Adipocyte (in vitro differentiated cells): Measurements from ENCODE around the gene MOK.
"Not testable (repeated sequence)": the region's sequence is repeated elsewhere in the genome, so short reads cannot be mapped to it uniquely, and the experiment has no call there.

ENCODE experiments used
- DNase-seq: peaks from one replicate; pipeline ENCODE4 v3.0.0-alpha.2; 2015; ENCODE audit warnings: low read depth
- H3K27me3 ChIP-seq: replicated peaks from 2 replicates; pipeline ENCODE4 v1.7.0; 2013; ENCODE audit warnings: mild to moderate bottlenecking, low read length, moderate library complexity; ENCODE audit not compliant: control insufficient read depth, insufficient read depth
- H3K36me3 ChIP-seq: 2 replicates; pipeline ENCODE4 v1.7.0; 2013; ENCODE audit warnings: low read length, mild to moderate bottlenecking, moderate library complexity; ENCODE audit not compliant: control insufficient read depth, insufficient read depth, severe bottlenecking
- H3K4me1 ChIP-seq: 2 replicates; pipeline ENCODE4 v1.7.0; 2013; ENCODE audit warnings: mild to moderate bottlenecking, low read length, moderate library complexity; ENCODE audit not compliant: control insufficient read depth, insufficient read depth
- H3K4me3 ChIP-seq: 2 replicates; pipeline ENCODE4 v1.7.0; 2013; ENCODE audit warnings: mild to moderate bottlenecking, low read length, moderate library complexity
- H3K9ac ChIP-seq: 2 replicates; pipeline ENCODE4 v1.7.0; 2013; ENCODE audit warnings: mild to moderate bottlenecking, low read length, moderate library complexity
- H3K9me3 ChIP-seq: 2 replicates; pipeline ENCODE4 v1.7.0; 2013; ENCODE audit warnings: mild to moderate bottlenecking, low read length, moderate library complexity; ENCODE audit not compliant: control insufficient read depth

The MOK gene

DNA sequence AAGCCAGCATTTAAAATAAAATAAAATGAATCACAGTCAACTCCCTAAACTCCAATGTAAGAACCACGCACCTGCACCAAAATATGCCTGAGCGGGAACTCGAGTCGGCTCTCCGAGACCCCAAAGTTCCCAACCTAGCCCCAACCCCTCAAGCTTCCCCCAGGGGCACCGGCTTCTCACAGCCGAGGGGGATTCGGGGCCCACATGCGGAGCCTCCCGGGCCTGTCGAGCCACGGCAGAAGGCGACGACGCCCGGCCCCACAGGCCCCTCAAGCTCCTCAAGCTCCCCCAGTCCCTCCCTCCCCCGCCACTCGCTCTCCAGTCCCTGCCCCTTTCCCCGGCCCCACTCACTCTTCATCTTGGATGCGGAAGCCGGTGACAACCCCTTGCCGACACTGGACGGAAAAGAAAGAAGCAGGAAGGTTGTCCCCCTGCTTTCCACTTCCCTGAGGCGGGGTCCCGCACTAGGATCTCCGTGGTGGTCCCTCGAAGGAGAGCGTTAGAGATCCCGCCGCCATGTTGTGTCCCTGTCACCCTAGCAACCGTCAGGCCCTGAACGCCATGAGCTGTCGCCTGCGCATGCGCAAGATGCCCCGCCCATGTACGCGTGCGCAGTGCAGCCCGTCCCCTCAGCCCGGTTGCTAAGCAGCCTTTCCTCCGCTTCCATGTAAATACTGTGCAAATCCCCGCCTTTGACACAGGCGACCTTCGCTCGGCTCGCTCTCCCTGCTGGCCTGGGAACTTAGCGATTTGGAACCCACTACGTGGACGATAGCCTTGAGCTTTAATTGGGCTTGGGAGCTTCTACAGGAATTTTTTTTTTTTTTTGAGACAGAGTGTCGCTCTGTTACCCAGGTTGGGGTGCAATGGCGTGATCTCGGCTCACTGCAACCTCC is at the start of gene MOK:
Gene MOK, minus strand, starts transcription at position 554 of the 896 bp plus-strand sequence. Its CDS starts 196 bp downstream, at position 358.
- H3K36me3 ChIP-seq, result no peaks in the 10 kb centered on the region
- H3K27me3 ChIP-seq, result no peaks in the 10 kb centered on the region
- peak within 1 kb of the TSS; percentile 88 for H3K9ac ChIP-seq
- H3K4me3 ChIP-seq, result peak within 1 kb of the TSS; percentile 90
- H3K4me1 ChIP-seq, result peaks cover 8% of the 10 kb centered on the region
- no peaks in the 10 kb centered on the region for H3K9me3 ChIP-seq
- peak; percentile 99 for DNase-seq

DNA sequence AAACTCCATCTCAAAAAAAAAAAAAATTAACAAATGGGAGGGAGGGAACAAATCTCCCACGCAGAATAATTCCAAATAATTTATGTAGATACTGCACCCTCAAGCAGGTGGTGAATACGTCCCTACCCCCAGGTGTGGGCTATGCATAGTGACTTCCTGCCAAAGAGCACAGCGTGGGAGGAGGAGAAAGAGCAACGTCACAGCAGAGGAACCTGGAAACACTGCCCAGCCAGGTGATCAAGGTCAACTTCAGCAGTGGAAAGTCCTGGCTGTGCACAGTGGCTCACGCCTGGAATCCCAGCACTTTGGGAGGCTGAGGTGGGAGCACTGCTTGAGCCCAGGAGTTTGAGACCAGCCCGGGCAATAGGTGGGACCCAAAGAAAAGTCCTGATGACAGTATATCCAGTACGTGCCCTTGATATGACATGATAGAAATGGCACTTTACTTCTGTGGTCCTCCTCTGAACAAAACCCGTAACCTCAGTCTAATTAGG is 48.2 kb upstream of the MOK start:
- no peak for DNase-seq
- H3K4me3 ChIP-seq, result no peak overlapping the region
- H3K4me1 ChIP-seq, result no peaks in the 10 kb centered on the region
- H3K9ac ChIP-seq, result no peak overlapping the region
- H3K27me3 ChIP-seq, result no peaks in the 10 kb centered on the region
- peaks cover 80% of the 10 kb centered on the region for H3K36me3 ChIP-seq
- no peaks in the 10 kb centered on the region for H3K9me3 ChIP-seq

- DNase-seq, result no peak
- no peaks in the 10 kb centered on the region for H3K27me3 ChIP-seq
- H3K9me3 ChIP-seq, result no peaks in the 10 kb centered on the region
- H3K4me3 ChIP-seq, result no peak overlapping the region
- H3K9ac ChIP-seq, result no peak overlapping the region
- peaks cover 77% of the 10 kb centered on the region for H3K36me3 ChIP-seq
- H3K4me1 ChIP-seq, result no peaks in the 10 kb centered on the region
Measured at GRCh38 chr14:102352213-102352612, 47.2 kb upstream of the MOK start.

- DNase-seq, result peak; percentile 9
- not testable (repeated sequence) for H3K4me1 ChIP-seq, H3K27me3 ChIP-seq, H3K4me3 ChIP-seq, H3K9me3 ChIP-seq, H3K9ac ChIP-seq
- peaks cover 73% of the 10 kb centered on the region for H3K36me3 ChIP-seq
Measured at GRCh38 chr14:102351593-102351992, 46.6 kb upstream of the MOK start.

DNA sequence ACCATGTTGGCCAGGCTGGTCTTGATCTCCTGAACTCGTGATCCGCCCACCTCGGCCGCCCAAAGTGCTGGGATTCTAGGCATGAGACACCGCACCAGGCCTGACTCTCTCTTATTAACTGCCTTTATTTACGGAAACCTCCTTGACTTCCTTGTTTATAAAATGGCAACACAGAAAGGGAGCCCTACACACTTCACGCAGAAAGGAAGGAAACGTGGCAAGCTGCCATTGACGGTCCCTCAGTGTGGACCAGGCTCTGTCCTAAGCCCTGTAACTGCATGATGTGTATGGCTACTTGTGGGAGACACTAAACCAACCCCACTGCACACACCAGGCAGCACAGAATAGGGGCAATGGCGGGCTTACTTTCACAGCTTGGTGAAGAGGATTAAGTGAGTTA is 46.1 kb upstream of the MOK start:
- no peaks in the 10 kb centered on the region for H3K9me3 ChIP-seq
- DNase-seq, result no peak
- no peaks in the 10 kb centered on the region for H3K4me1 ChIP-seq
- H3K9ac ChIP-seq, result no peak overlapping the region
- H3K27me3 ChIP-seq, result no peaks in the 10 kb centered on the region
- no peak overlapping the region for H3K4me3 ChIP-seq
- H3K36me3 ChIP-seq, result peaks cover 68% of the 10 kb centered on the region

DNA sequence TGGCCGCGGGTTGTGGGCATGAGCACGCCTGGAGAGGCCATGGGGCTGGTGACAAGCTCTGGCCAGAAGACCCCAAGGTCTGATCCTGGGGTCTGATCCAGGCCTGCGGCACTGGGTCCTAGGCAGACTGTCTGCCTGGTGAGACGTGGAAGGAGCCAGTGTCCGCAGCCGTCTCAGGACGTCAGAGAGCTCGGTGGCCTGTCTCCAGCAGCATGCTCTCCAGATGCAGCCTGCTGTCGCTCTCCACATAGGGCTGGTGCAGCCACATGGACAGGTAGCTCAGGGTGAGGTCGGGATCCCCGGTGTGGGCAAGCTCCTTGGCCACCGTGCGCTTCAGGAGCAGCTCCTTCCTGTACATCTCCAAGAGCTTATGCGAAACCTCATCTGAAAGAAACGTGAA is 43.4 kb upstream of the MOK start:
- Histone ChIP-seq H3K9ac (no peak overlapping the region), H3K4me3 (no peak overlapping the region), H3K27me3 (no peaks in the 10 kb centered on the region), H3K9me3 (no peaks in the 10 kb centered on the region), H3K36me3 (peaks cover 62% of the 10 kb centered on the region), H3K4me1 (no peaks in the 10 kb centered on the region)
- DNase-seq, result no peak

DNA sequence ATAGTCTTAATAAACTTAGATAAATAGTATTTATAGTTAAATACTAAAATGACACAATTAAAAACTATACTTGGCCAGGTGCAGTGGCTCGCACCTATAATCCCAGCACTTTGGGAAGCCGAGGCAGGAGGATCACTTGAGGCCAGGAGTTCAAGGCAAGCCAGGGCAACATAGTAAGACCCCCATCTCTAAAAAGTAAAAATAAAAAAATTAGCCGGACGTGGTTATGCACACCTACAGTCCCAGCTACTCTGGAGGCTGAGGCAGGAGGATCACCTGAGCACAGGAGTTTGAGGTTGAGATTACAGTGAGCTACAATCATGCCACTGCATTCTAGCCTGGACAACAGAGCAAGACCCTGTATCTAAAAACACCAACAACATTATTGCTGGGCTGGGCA is 41.7 kb upstream of the MOK start:
- no peaks in the 10 kb centered on the region for H3K9me3 ChIP-seq
- no peaks in the 10 kb centered on the region for H3K27me3 ChIP-seq
- H3K9ac ChIP-seq, result no peak overlapping the region
- H3K4me1 ChIP-seq, result no peaks in the 10 kb centered on the region
- H3K36me3 ChIP-seq, result peaks cover 62% of the 10 kb centered on the region
- no peak for DNase-seq
- H3K4me3 ChIP-seq, result no peak overlapping the region

DNA sequence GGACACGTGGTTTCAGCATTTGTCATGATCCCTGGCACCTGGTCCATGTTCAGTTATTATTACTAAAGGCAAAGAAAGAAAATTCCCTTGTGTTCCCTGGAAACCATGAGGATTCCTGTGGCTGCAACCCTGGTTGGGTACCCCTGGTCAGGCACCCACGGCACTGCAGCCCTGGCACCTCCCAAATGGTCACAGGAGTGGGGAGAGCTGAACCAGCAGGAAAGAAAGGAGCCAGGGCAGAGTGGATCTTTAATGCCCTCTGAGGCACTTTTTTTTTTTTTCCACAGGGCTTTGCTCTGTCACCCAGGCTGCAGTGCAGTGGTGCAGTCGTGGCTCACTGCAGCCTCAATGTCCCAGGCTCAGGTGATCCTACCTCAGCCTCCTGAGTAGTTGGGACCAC is 40.3 kb upstream of the MOK start:
- H3K27me3 ChIP-seq, result no peaks in the 10 kb centered on the region
- no peak overlapping the region for H3K4me3 ChIP-seq
- no peaks in the 10 kb centered on the region for H3K4me1 ChIP-seq
- H3K9me3 ChIP-seq, result no peaks in the 10 kb centered on the region
- H3K9ac ChIP-seq, result no peak overlapping the region
- H3K36me3 ChIP-seq, result peaks cover 63% of the 10 kb centered on the region
- DNase-seq, result no peak

GRCh38 chr14:102344485-102344884 is 39.5 kb upstream of the MOK start:
- H3K9me3 ChIP-seq, result no peaks in the 10 kb centered on the region
- no peak for DNase-seq
- no peaks in the 10 kb centered on the region for H3K27me3 ChIP-seq
- H3K4me3 ChIP-seq, result no peak overlapping the region
- H3K9ac ChIP-seq, result no peak overlapping the region
- H3K4me1 ChIP-seq, result no peaks in the 10 kb centered on the region
- H3K36me3 ChIP-seq, result peaks cover 56% of the 10 kb centered on the region

GRCh38 chr14:102344084-102344483 is 39.1 kb upstream of the MOK start:
- Histone ChIP-seq H3K4me3 (no peak overlapping the region), H3K9ac (no peak overlapping the region), H3K36me3 (peaks cover 55% of the 10 kb centered on the region), H3K27me3 (no peaks in the 10 kb centered on the region), H3K4me1 (no peaks in the 10 kb centered on the region), H3K9me3 (no peaks in the 10 kb centered on the region)
- no peak for DNase-seq

GRCh38 chr14:102342238-102342637 is 37.3 kb upstream of the MOK start:
- DNase-seq, result no peak
- peaks cover 52% of the 10 kb centered on the region for H3K36me3 ChIP-seq
- no peaks in the 10 kb centered on the region for H3K4me1 ChIP-seq
- no peaks in the 10 kb centered on the region for H3K27me3 ChIP-seq
- H3K9me3 ChIP-seq, result no peaks in the 10 kb centered on the region
- no peak overlapping the region for H3K9ac ChIP-seq
- no peak overlapping the region for H3K4me3 ChIP-seq
